Measurements from ENCODE around the gene ANP32E. TPM values are rescaled to one million over a fixed set of nuclear protein-coding genes. Genes with fewer than 3 reads are reported as not detected.

ANP32E gene
- total and polyA plus RNA-seq, 9 donors, result 16.3 to 43.8 (median 29.7) TPM

GRCh38 chr1:150182247-150182646 is 53.7 kb downstream of the ANP32E start:
- no peak overlapping the region for H3K4me3 ChIP-seq
- H3K36me3 ChIP-seq, result no peaks in the 10 kb centered on the region
- no peaks in the 10 kb centered on the region for H3K4me1 ChIP-seq (ENCODE audit: insufficient read depth)
- no peaks in the 10 kb centered on the region for H3K9me3 ChIP-seq
- no peak for DNase-seq
- WGBS, 3 donors, result 86 to 90% (median 88%) methylated on average over 11 of the region's 11 CpGs
- H3K27me3 ChIP-seq, result no peaks in the 10 kb centered on the region
- no peak overlapping the region for H3K27ac ChIP-seq
- TF ChIP-seq, protein P1, sequence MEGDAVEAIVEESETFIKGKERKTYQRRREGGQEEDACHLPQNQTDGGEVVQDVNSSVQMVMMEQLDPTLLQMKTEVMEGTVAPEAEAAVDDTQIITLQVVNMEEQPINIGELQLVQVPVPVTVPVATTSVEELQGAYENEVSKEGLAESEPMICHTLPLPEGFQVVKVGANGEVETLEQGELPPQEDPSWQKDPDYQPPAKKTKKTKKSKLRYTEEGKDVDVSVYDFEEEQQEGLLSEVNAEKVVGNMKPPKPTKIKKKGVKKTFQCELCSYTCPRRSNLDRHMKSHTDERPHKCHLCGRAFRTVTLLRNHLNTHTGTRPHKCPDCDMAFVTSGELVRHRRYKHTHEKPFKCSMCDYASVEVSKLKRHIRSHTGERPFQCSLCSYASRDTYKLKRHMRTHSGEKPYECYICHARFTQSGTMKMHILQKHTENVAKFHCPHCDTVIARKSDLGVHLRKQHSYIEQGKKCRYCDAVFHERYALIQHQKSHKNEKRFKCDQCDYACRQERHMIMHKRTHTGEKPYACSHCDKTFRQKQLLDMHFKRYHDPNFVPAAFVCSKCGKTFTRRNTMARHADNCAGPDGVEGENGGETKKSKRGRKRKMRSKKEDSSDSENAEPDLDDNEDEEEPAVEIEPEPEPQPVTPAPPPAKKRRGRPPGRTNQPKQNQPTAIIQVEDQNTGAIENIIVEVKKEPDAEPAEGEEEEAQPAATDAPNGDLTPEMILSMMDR (IDR thresholded peaks at IDR 0.05), result no peak
- TF ChIP-seq EP300 (IDR thresholded peaks at IDR 0.05) (no peak), POLR2A (IDR thresholded peaks at IDR 0.05) (no peak)
- intact Hi-C loops (cut with DNase I), result no loop called here

GRCh38 chr1:150180474-150180873 is 55.4 kb downstream of the ANP32E start:
- 73 to 85% (median 82%) methylated on average over 5 of the region's 5 CpGs for WGBS, 3 donors
- Histone ChIP-seq H3K36me3 (no peaks in the 10 kb centered on the region), H3K4me1 (ENCODE audit: insufficient read depth) (no peaks in the 10 kb centered on the region), H3K9me3 (no peaks in the 10 kb centered on the region), H3K4me3 (no peak overlapping the region), H3K27ac (no peak overlapping the region), H3K27me3 (no peaks in the 10 kb centered on the region)
- TF ChIP-seq, protein P1 (IDR thresholded peaks at IDR 0.05), result no peak
- TF ChIP-seq POLR2A (IDR thresholded peaks at IDR 0.05) (no peak), EP300 (IDR thresholded peaks at IDR 0.05) (no peak)
- intact Hi-C loops (cut with DNase I), result no loop called here
- DNase-seq, result no peak

GRCh38 chr1:150179867-150180266 is 56.0 kb downstream of the ANP32E start:
- TF ChIP-seq, protein P1 (IDR thresholded peaks at IDR 0.05), result no peak
- TF ChIP-seq EP300 (IDR thresholded peaks at IDR 0.05) (no peak), POLR2A (IDR thresholded peaks at IDR 0.05) (no peak)
- intact Hi-C loops (cut with DNase I), result no loop called here
- Histone ChIP-seq H3K36me3 (no peaks in the 10 kb centered on the region), H3K27ac (no peak overlapping the region), H3K27me3 (no peaks in the 10 kb centered on the region), H3K9me3 (no peaks in the 10 kb centered on the region), H3K4me3 (no peak overlapping the region), H3K4me1 (ENCODE audit: insufficient read depth) (no peaks in the 10 kb centered on the region)
- 88 to 90% (median 88%) methylated on average over 7 of the region's 7 CpGs for WGBS, 3 donors
- no peak for DNase-seq

GRCh38 chr1:150178548-150178947 is 57.4 kb downstream of the ANP32E start:
- TF ChIP-seq POLR2A (IDR thresholded peaks at IDR 0.05) (no peak), EP300 (IDR thresholded peaks at IDR 0.05) (no peak)
- TF ChIP-seq, protein P1 (IDR thresholded peaks at IDR 0.05), result no peak
- DNase-seq, result no peak
- H3K4me1 ChIP-seq (ENCODE audit: insufficient read depth), result no peaks in the 10 kb centered on the region
- H3K4me3 ChIP-seq, result no peak overlapping the region
- no peak overlapping the region for H3K27ac ChIP-seq
- no peaks in the 10 kb centered on the region for H3K36me3 ChIP-seq
- no peaks in the 10 kb centered on the region for H3K27me3 ChIP-seq
- H3K9me3 ChIP-seq, result no peaks in the 10 kb centered on the region
- intact Hi-C loops (cut with DNase I), result no loop called here

DNA sequence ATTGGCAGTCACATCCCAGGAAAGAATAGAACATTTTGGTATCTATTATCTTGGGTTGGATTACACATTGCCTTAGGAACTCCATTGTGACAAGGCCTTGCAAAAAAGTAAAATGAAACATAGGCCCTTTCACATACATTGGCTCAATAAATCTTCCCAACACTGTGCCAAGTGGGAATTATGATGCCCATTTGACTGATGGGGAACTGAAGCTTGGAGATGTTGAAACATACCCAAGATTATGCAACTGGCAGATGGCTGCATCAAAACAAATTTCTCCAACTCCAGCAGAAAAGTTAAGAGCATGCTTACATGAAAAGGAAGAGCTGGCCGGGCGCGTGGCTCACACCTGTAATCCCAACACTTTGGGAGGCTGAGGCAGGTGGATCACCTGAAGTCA is 59.3 kb downstream of the ANP32E start:
- Histone ChIP-seq H3K27ac (no peak overlapping the region), H3K4me1 (ENCODE audit: insufficient read depth) (no peaks in the 10 kb centered on the region), H3K4me3 (no peak overlapping the region), H3K27me3 (no peaks in the 10 kb centered on the region), H3K9me3 (no peaks in the 10 kb centered on the region), H3K36me3 (no peaks in the 10 kb centered on the region)
- intact Hi-C loops (cut with DNase I), result no loop called here
- TF ChIP-seq, protein P1 (IDR thresholded peaks at IDR 0.05), result no peak
- TF ChIP-seq EP300 (IDR thresholded peaks at IDR 0.05), result no peak
- TF ChIP-seq POLR2A (IDR thresholded peaks at IDR 0.05), result no peak
- DNase-seq, result no peak
- WGBS, 3 donors, result 88 to 94% (median 90%) methylated on average over 3 of the region's 3 CpGs

Measured in ovary (tissue), 9 donors.